HCT116 (cell line): Measurements from ENCODE around the gene FFAR3. TPM values are rescaled to one million over a fixed set of nuclear protein-coding genes. Genes with fewer than 3 reads are reported as not detected.
A peak's percentile ranks its signal among the peaks of the same experiment; 100 is the strongest.

Experiments
- ATAC-seq: fragments of 200-7000 bp; cut with Tn5 transposase; 2 replicates; pipeline ENCODE4 v1.9.1; 2020; ENCODE audit warnings: mild to moderate bottlenecking, moderate library complexity
- BruUV-seq: library from RNA; stranded (reverse); fragments of 400-500 nt; replicated peaks from 2 replicates; lab custom pipeline; 2021; lab: Mats Ljungman, UMichigan
- CTCF ChIA-PET: fragments of 300-600 bp; sonication (Branson Sonifier 250); formaldehyde crosslinking; loops from one replicate; lab custom pipeline; 2021; ENCODE audit warnings: antibody characterized with exemption; lab: Charles Lee
- POLR2A ChIA-PET: fragments of 300-600, 350-600 bp; sonication (Branson Sonifier 250); formaldehyde crosslinking; loops from one replicate; lab custom pipeline; 2021; ENCODE audit warnings: antibody characterized with exemption; lab: Charles Lee
- RAD21 ChIA-PET, 2 experiments: fragments of 300-600 bp; sonication (Branson Sonifier 250); formaldehyde crosslinking; loops; one replicate each; lab custom pipeline; 2023; ENCODE audit warnings: low total read pairs in 2 of 2; ENCODE audit not compliant: uncharacterized antibody in 2 of 2, unreplicated experiment in 2 of 2, low non-redundant PET in 1 of 2; lab: Charles Lee
- DNase-seq: peaks from one replicate; pipeline ENCODE4 v3.0.0-alpha.2; 2010; ENCODE audit warnings: low read depth, low spot score
- H2AFZ ChIP-seq: fragments of 200-600 bp; shearing (Covaris generic), sonication (generic); 2 replicates; pipeline ENCODE4 v1.6.1; 2017; ENCODE audit warnings: low read depth, mixed run types, mixed read lengths, antibody characterized with exemption, low read length; ENCODE audit not compliant: poor library complexity, severe bottlenecking
- H3K27ac ChIP-seq: 2 replicates; pipeline ENCODE4 v1.5.1; 2012; ENCODE audit warnings: low read depth, low read length
- H3K27me3 ChIP-seq: fragments of 200-600 bp; sonication (generic); 2 replicates; pipeline ENCODE4 v1.6.1; 2016; ENCODE audit warnings: mixed run types, low read length, mixed read lengths; ENCODE audit not compliant: insufficient read depth
- H3K36me3 ChIP-seq, 2 experiments: fragments of 200-500 bp in 1 of 2; fragments of 200-600 bp in 1 of 2; sonication (Bioruptor generic) in 1 of 2; sonication (generic) in 1 of 2; 2 replicates each; pipeline versions ENCODE4 v1.5.1 to v1.6.1; 2014 to 2016; ENCODE audit warnings: low read length in 2 of 2, inconsistent platforms in 1 of 2, mixed read lengths in 1 of 2, mixed run types in 1 of 2; ENCODE audit not compliant: insufficient read depth in 2 of 2, control insufficient read depth in 1 of 2
- H3K4me1 ChIP-seq, 2 experiments: fragments of 200-600 bp in 1 of 2; sonication (generic) in 1 of 2; 2 replicates each; pipeline versions ENCODE4 v1.5.1 to v1.6.1; 2012 to 2017; ENCODE audit warnings: low read length in 2 of 2, inconsistent platforms in 1 of 2, mild to moderate bottlenecking in 1 of 2, mixed read lengths in 1 of 2, mixed run types in 1 of 2, moderate library complexity in 1 of 2; ENCODE audit not compliant: insufficient read depth in 2 of 2, control insufficient read depth in 1 of 2
- H3K4me2 ChIP-seq: fragments of 200-600 bp; sonication (generic); 2 replicates; pipeline ENCODE4 v1.6.1; 2017; ENCODE audit warnings: mixed run types, low read length, mixed read lengths
- H3K4me3 ChIP-seq, 2 experiments: fragments of 200-600 bp in 1 of 2; sonication (generic) in 1 of 2; replicated peaks in 1 of 2; 2 replicates each; pipeline ENCODE4 v1.5.1; 2011 to 2016; ENCODE audit warnings: low read length in 2 of 2, control low read depth in 1 of 2, low read depth in 1 of 2, mild to moderate bottlenecking in 1 of 2, mixed read lengths in 1 of 2, mixed run types in 1 of 2
- H3K79me2 ChIP-seq: fragments of 200-600 bp; sonication (generic); 2 replicates; pipeline ENCODE4 v1.6.1; 2017; ENCODE audit warnings: mild to moderate bottlenecking, mixed run types, low read length, moderate library complexity, mixed read lengths; ENCODE audit not compliant: insufficient read depth
- H3K9ac ChIP-seq: fragments of 200-600 bp; sonication (generic); 2 replicates; pipeline ENCODE4 v1.6.1; 2016; ENCODE audit warnings: low read length, mixed read lengths
- H3K9me2 ChIP-seq: fragments of 200-600 bp; sonication (generic), shearing (Covaris generic); 2 replicates; pipeline ENCODE4 v1.6.1; 2017; ENCODE audit warnings: mixed run types, mild to moderate bottlenecking, moderate library complexity; ENCODE audit not compliant: insufficient read depth
- H3K9me3 ChIP-seq, 2 experiments: fragments of 200-500 bp in 1 of 2; fragments of 200-600 bp in 1 of 2; sonication (Bioruptor generic) in 1 of 2; sonication (generic) in 1 of 2; 2 replicates each; pipeline ENCODE4 v1.6.1; 2014 to 2017; ENCODE audit warnings: low read length in 2 of 2, mixed read lengths in 2 of 2, inconsistent platforms in 1 of 2, low read depth in 1 of 2, mild to moderate bottlenecking in 1 of 2, mixed run types in 1 of 2, moderate library complexity in 1 of 2; ENCODE audit not compliant: control insufficient read depth in 1 of 2, insufficient read depth in 1 of 2
- H4K20me1 ChIP-seq: fragments of 200-600 bp; sonication (generic), shearing (Covaris generic); 2 replicates; pipeline ENCODE4 v1.6.1; 2017; ENCODE audit warnings: mixed run types, mild to moderate bottlenecking, moderate library complexity; ENCODE audit not compliant: insufficient read depth
- ATF3 ChIP-seq: IDR thresholded peaks from 2 replicates; pipeline ENCODE4 v1.6.1; 2012
- CEBPB ChIP-seq: IDR thresholded peaks from 2 replicates; pipeline ENCODE4 v1.6.1; 2012; ENCODE audit warnings: low read depth
- CTCF ChIP-seq, 3 experiments: fragments of 200-600 bp in 1 of 3; sonication (generic) in 1 of 3; IDR thresholded peaks in 2 of 3; conservative IDR thresholded peaks in 1 of 3; 2 replicates each; pipeline ENCODE4 v1.5.1; 2012 to 2017; ENCODE audit warnings: low read depth in 2 of 3, low read length in 2 of 3, antibody characterized with exemption in 1 of 3, borderline replicate concordance in 1 of 3, control low read depth in 1 of 3, mild to moderate bottlenecking in 1 of 3, mixed read lengths in 1 of 3, mixed run types in 1 of 3, moderate library complexity in 1 of 3; ENCODE audit not compliant: insufficient read depth in 1 of 3
- EGR1 ChIP-seq: IDR thresholded peaks from 2 replicates; pipeline ENCODE4 v1.6.1; 2012; ENCODE audit warnings: low read depth
- ELF1 ChIP-seq: IDR thresholded peaks from 2 replicates; pipeline ENCODE4 v1.6.1; 2012; ENCODE audit warnings: low read depth, borderline replicate concordance
- EZH2 ChIP-seq: fragments of 200-600 bp; sonication (generic); IDR thresholded peaks from 2 replicates; pipeline ENCODE4 v1.6.1; 2017; ENCODE audit warnings: antibody characterized with exemption, mixed run types
- EZH2phosphoT487 ChIP-seq: fragments of 200-600 bp; IDR thresholded peaks from 2 replicates; pipeline ENCODE4 v1.6.1; 2018; ENCODE audit warnings: antibody characterized with exemption, borderline replicate concordance
- FOSL1 ChIP-seq: IDR thresholded peaks from 2 replicates; pipeline ENCODE4 v1.6.1; 2012; ENCODE audit warnings: low read depth
- JUND ChIP-seq: IDR thresholded peaks from 2 replicates; pipeline ENCODE4 v1.6.1; 2012
- MAX ChIP-seq: IDR thresholded peaks from 2 replicates; pipeline ENCODE4 v1.6.1; 2012
- POLR2AphosphoS5 ChIP-seq: IDR thresholded peaks from 2 replicates; pipeline ENCODE4 v1.6.1; 2011; ENCODE audit warnings: mild to moderate bottlenecking, low read depth, low read length, moderate library complexity
- SRF ChIP-seq: IDR thresholded peaks from 2 replicates; pipeline ENCODE4 v1.6.1; 2012; ENCODE audit warnings: low read depth
- ZBTB33 ChIP-seq: IDR thresholded peaks from 2 replicates; pipeline ENCODE4 v1.6.1; 2011; ENCODE audit warnings: mild to moderate bottlenecking, low read length, moderate library complexity; ENCODE audit not compliant: insufficient replicate concordance; ENCODE audit errors: extremely low read depth
- ZFX ChIP-seq: fragments of 450-650 bp; IDR thresholded peaks from 2 replicates; pipeline ENCODE4 v1.6.1; 2017
- intact Hi-C: fragments of 100-400 bp; cut with micrococcal nuclease; formaldehyde crosslinking; loops from 2 replicates; pipeline ENCODE4 v1.10.0; 2022
- total RNA-seq: library from RNA; stranded (reverse); gene quantifications from one replicate; pipeline ENCODE4 v1.2.1, GENCODE V29; 2021; ENCODE audit not compliant: unreplicated experiment

Gene FFAR3
- total RNA-seq, 1 experiment from 2014 or later, result not detected

GRCh38 chr19:35388277-35389054, 30.2 kb downstream of the FFAR3 start (continued):
- TF ChIP-seq CTCF (IDR thresholded peaks at IDR 0.05 in 2 of 3, conservative IDR thresholded peaks at IDR 0.05 in 1 of 3; ENCODE audit: borderline replicate concordance in 1 of 3, insufficient read depth in 1 of 3, low read depth in 2 of 3, low read length in 2 of 3) (no peak), FOSL1 (no peak), EZH2 (no peak), EZH2phosphoT487 (no peak)
- TF ChIP-seq, all 23 proteins: peak for 0

- intact Hi-C loops, result no loop called here
- Histone ChIP-seq H3K4me2 (peak overlapping the region; percentile 2; the same call in 1 of the 2 replicates), H3K9me3 (peaks cover 4 to 9% of the 10 kb centered on the region in 2 experiments; a peak in 2 of 4 replicates), H3K4me1 (peaks cover 0 to 8% of the 10 kb centered on the region in 2 experiments; a peak in 2 of 4 replicates), H3K9ac (no peak overlapping the region), H3K27me3 (no peaks in the 10 kb centered on the region), H3K79me2 (no peaks in the 10 kb centered on the region), H4K20me1 (no peaks in the 10 kb centered on the region), H3K4me3 (no peak overlapping the region), H3K27ac (no peak overlapping the region), H2AFZ (no peak overlapping the region), H3K9me2 (no peaks in the 10 kb centered on the region), H3K36me3 (no peaks in the 10 kb centered on the region)
- ATAC-seq, result no peak
- CTCF ChIA-PET, result no interaction called here
- TF ChIP-seq ELF1 (no peak), CEBPB (no peak), MAX (no peak), ZBTB33 (no peak), POLR2AphosphoS5 (no peak), SRF (no peak), ZFX (no peak), JUND (no peak), ATF3 (no peak), EGR1 (no peak)
- POLR2A ChIA-PET, result interaction anchor here (1.0 kb wide), 1 partner anchor 14 kb away, joined by 3 read pairs; no protein-coding TSS in a partner anchor
- no peak for DNase-seq
- RAD21 ChIA-PET, result no interaction called here
- BruUV-seq, result no TSS peak
Observed at GRCh38 chr19:35389192-35389861, 31.1 kb downstream of the FFAR3 start.
